ENCODE data around the gene SCAF4.
A peak's percentile ranks its signal among the peaks of the same experiment; 100 is the strongest.

SCAF4 gene

GRCh38 chr21:31731857-31732596, at the start of gene SCAF4:
Gene SCAF4, minus strand, starts transcription at chr21:31732118. Its CDS starts 426 bp downstream, at chr21:31731692.
- peak within 1 kb of the TSS; percentile 98 for H3K27ac ChIP-seq
- TF ChIP-seq ZFX (IDR thresholded peaks at IDR 0.05) (peak; percentile 58), CTCF (conservative IDR thresholded peaks at IDR 0.05) (no peak)

DNA sequence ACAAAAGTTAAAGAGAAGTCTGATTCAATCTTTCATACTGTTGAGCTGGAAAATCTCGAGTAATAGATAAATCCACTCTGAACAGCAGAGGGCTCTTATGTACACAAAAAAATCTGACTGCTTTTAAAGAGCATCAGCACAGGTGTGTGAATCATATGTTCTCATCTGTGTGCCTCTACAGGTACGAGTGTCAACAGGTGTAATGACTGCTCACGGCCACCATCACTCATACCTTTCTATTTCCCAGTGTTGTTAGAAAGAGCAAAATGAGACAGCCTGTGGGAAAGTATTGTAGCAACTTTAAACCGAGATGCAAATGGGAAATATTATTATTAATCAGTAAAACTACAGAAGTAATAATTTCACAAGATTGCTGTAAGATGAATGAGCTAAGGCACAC, 49.0 kb upstream of the SCAF4 start:
- TF ChIP-seq CTCF (conservative IDR thresholded peaks at IDR 0.05) (peak; percentile 72), ZFX (IDR thresholded peaks at IDR 0.05) (no peak)
- no peak overlapping the region for H3K27ac ChIP-seq

DNA sequence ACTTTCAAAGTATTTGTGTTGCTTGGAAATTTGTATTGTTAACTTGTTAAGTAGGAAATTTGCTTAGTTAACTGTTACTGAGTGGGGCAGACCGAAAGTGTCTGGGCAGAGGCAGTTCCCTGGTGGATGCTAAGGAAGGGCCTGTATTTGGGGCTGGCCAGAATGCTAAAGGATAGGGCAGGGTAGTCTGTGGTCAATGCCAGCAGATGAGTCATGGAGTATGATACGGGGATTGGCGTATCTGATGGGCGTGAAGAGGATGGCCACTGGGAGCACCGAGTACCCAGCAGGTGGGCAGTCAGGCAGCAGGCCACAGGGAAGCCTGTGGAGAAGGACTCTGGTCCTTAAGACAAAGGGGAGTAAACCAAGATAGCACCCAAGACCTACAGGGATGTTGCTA, 46.6 kb upstream of the SCAF4 start:
- TF ChIP-seq ZFX (IDR thresholded peaks at IDR 0.05) = no peak
- no peak for TF ChIP-seq CTCF (conservative IDR thresholded peaks at IDR 0.05)
- no peak overlapping the region for H3K27ac ChIP-seq

DNA sequence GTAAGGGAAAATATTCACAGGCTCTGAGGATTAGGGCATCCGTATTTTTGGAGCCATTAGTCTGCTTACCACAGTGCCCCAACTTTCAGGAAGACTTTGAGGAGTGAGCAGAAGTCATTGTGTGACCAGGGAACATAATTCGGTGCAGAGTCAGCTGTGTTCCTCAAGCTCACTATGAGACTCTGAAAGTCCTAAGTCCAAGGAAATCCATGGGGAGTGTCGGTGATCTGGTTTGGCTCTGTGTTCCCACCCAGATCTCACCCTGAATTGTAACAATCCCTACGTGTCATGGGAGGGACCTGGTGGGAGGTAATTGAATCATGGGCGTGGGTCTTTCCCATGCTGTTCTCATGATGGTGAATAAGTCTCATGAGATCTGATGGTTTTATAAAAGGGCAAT, 45.9 kb upstream of the SCAF4 start:
- H3K27ac ChIP-seq = no peak overlapping the region
- TF ChIP-seq CTCF (conservative IDR thresholded peaks at IDR 0.05) = no peak
- TF ChIP-seq ZFX (IDR thresholded peaks at IDR 0.05) = no peak

- no peak overlapping the region for H3K27ac ChIP-seq
- TF ChIP-seq ZFX (IDR thresholded peaks at IDR 0.05) (no peak), CTCF (conservative IDR thresholded peaks at IDR 0.05) (no peak)
Measured at GRCh38 chr21:31774031-31774430, 42.1 kb upstream of the SCAF4 start.

- H3K27ac ChIP-seq = no peak overlapping the region
- no peak for TF ChIP-seq CTCF (conservative IDR thresholded peaks at IDR 0.05)
- no peak for TF ChIP-seq ZFX (IDR thresholded peaks at IDR 0.05)
Measured at GRCh38 chr21:31772674-31773555, 41.0 kb upstream of the SCAF4 start.

DNA sequence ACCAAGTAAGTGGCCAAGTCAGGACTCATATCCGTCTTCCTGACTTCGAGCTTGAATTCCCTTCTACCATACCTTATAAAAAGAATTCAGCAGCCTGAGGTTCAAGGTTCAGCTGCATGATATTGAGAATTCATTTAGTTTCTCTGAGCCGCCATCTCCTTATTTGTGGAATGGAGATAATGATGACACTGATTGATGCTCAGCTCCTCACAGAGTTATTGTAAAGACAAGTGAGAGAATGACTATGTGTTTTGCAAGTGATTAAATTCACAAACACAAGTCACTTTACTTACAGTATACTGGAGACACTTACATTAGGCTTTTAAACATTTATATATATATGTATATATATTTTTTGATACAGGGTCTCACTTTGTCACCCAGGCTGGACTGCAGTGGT, 39.8 kb upstream of the SCAF4 start:
- TF ChIP-seq ZFX (IDR thresholded peaks at IDR 0.05) (no peak), CTCF (conservative IDR thresholded peaks at IDR 0.05) (no peak)
- H3K27ac ChIP-seq = no peak overlapping the region

Measured in C4-2B (cell line).